ENCODE data around the gene TSPAN15.

DNA sequence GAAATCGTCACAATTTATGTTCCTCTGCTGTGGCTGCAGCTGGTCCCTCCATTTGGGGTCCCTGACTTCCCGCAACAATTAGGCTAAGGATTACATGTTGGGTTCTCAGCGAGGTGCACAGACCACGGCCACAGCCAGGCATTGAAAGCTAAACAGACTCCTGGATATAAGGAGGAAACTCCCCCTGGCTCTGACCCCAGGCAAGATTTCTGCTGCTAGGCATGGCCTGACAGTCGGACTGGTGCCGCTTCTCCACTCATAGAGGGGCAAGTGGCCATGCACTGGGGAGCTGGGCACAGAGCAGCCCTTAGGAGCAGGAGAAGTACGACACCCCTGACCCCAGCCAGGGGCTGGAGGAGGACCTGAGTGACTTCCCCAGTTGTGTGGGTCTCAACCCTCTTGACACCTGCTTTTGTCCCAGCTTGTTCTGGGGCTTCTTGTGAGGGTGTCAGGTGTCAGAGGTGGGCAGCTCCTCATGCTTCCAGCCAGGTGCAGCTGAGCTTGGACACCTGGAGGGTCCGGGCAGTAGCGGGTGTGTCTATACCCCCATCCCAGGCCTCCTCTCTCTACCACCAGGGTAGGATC lies 38.3 kb downstream of the TSPAN15 start:
- TF ChIP-seq POLR2A (IDR thresholded peaks at IDR 0.05) (no peak), CTCF (IDR thresholded peaks at IDR 0.05) (no peak)
